ENCODE data around the gene HIPK4.

HIPK4 gene

GRCh38 chr19:40362160-40362559 is 27.8 kb downstream of the HIPK4 start:
- H3K4me1 ChIP-seq (ENCODE audit: insufficient read depth, low read length), result peaks cover 19% of the 10 kb centered on the region
- no peaks in the 10 kb centered on the region for H3K36me3 ChIP-seq (ENCODE audit: insufficient read depth, low read length)
- no peak overlapping the region for H2AFZ ChIP-seq (ENCODE audit: low read depth, low read length)
- H3K9me3 ChIP-seq (ENCODE audit: low read length), result no peaks in the 10 kb centered on the region
- H3K27me3 ChIP-seq (ENCODE audit: insufficient read depth, low read length), result no peaks in the 10 kb centered on the region
- no peak overlapping the region for H3K4me3 ChIP-seq (ENCODE audit: low read length)

- H3K27me3 ChIP-seq (ENCODE audit: insufficient read depth, low read length), result no peaks in the 10 kb centered on the region
- no peaks in the 10 kb centered on the region for H3K36me3 ChIP-seq (ENCODE audit: insufficient read depth, low read length)
- peaks cover 5% of the 10 kb centered on the region for H3K4me1 ChIP-seq (ENCODE audit: insufficient read depth, low read length)
- H2AFZ ChIP-seq (ENCODE audit: low read depth, low read length), result no peak overlapping the region
- H3K4me3 ChIP-seq (ENCODE audit: low read length), result no peak overlapping the region
- no peaks in the 10 kb centered on the region for H3K9me3 ChIP-seq (ENCODE audit: low read length)
These were observed 29.2 kb downstream of the HIPK4 start for GRCh38 chr19:40360708-40361241.

GRCh38 chr19:40360020-40360707 is 29.8 kb downstream of the HIPK4 start:
- Histone ChIP-seq H3K36me3 (ENCODE audit: insufficient read depth, low read length) (no peaks in the 10 kb centered on the region), H3K4me3 (ENCODE audit: low read length) (no peak overlapping the region), H2AFZ (ENCODE audit: low read depth, low read length) (no peak overlapping the region), H3K27me3 (ENCODE audit: insufficient read depth, low read length) (no peaks in the 10 kb centered on the region), H3K9me3 (ENCODE audit: low read length) (no peaks in the 10 kb centered on the region), H3K4me1 (ENCODE audit: insufficient read depth, low read length) (peaks cover 1% of the 10 kb centered on the region)

- Histone ChIP-seq H3K9me3 (ENCODE audit: low read length) (no peaks in the 10 kb centered on the region), H3K36me3 (ENCODE audit: insufficient read depth, low read length) (no peaks in the 10 kb centered on the region), H3K4me1 (ENCODE audit: insufficient read depth, low read length) (no peaks in the 10 kb centered on the region), H3K27me3 (ENCODE audit: insufficient read depth, low read length) (no peaks in the 10 kb centered on the region), H2AFZ (ENCODE audit: low read depth, low read length) (no peak overlapping the region), H3K4me3 (ENCODE audit: low read length) (no peak overlapping the region)
These were observed 31.2 kb downstream of the HIPK4 start for GRCh38 chr19:40358773-40359172.

GRCh38 chr19:40357640-40358039 is 32.3 kb downstream of the HIPK4 start:
- no peaks in the 10 kb centered on the region for H3K27me3 ChIP-seq (ENCODE audit: insufficient read depth, low read length)
- H3K4me1 ChIP-seq (ENCODE audit: insufficient read depth, low read length), result no peaks in the 10 kb centered on the region
- no peaks in the 10 kb centered on the region for H3K36me3 ChIP-seq (ENCODE audit: insufficient read depth, low read length)
- H3K9me3 ChIP-seq (ENCODE audit: low read length), result no peaks in the 10 kb centered on the region
- H3K4me3 ChIP-seq (ENCODE audit: low read length), result no peak overlapping the region
- H2AFZ ChIP-seq (ENCODE audit: low read depth, low read length), result no peak overlapping the region

GRCh38 chr19:40356681-40357595 is 33.0 kb downstream of the HIPK4 start:
- Histone ChIP-seq H3K36me3 (ENCODE audit: insufficient read depth, low read length) (no peaks in the 10 kb centered on the region), H3K9me3 (ENCODE audit: low read length) (no peaks in the 10 kb centered on the region), H3K4me1 (ENCODE audit: insufficient read depth, low read length) (no peaks in the 10 kb centered on the region), H2AFZ (ENCODE audit: low read depth, low read length) (no peak overlapping the region), H3K4me3 (ENCODE audit: low read length) (no peak overlapping the region), H3K27me3 (ENCODE audit: insufficient read depth, low read length) (no peaks in the 10 kb centered on the region)

GRCh38 chr19:40355975-40356680 is 33.9 kb downstream of the HIPK4 start:
- H3K4me3 ChIP-seq (ENCODE audit: low read length), result no peak overlapping the region
- no peaks in the 10 kb centered on the region for H3K9me3 ChIP-seq (ENCODE audit: low read length)
- H2AFZ ChIP-seq (ENCODE audit: low read depth, low read length), result no peak overlapping the region
- no peaks in the 10 kb centered on the region for H3K27me3 ChIP-seq (ENCODE audit: insufficient read depth, low read length)
- H3K4me1 ChIP-seq (ENCODE audit: insufficient read depth, low read length), result no peaks in the 10 kb centered on the region
- no peaks in the 10 kb centered on the region for H3K36me3 ChIP-seq (ENCODE audit: insufficient read depth, low read length)

GRCh38 chr19:40348961-40349507 is 40.9 kb downstream of the HIPK4 start:
- peak overlapping the region; percentile 74 for H3K4me3 ChIP-seq (ENCODE audit: low read length)
- peaks cover 11% of the 10 kb centered on the region for H3K4me1 ChIP-seq (ENCODE audit: insufficient read depth, low read length)
- H3K36me3 ChIP-seq (ENCODE audit: insufficient read depth, low read length), result no peaks in the 10 kb centered on the region
- H2AFZ ChIP-seq (ENCODE audit: low read depth, low read length), result peak overlapping the region; percentile 0
- no peaks in the 10 kb centered on the region for H3K27me3 ChIP-seq (ENCODE audit: insufficient read depth, low read length)
- H3K9me3 ChIP-seq (ENCODE audit: low read length), result no peaks in the 10 kb centered on the region

- peak within 1 kb of the TSS; percentile 52 for H2AFZ ChIP-seq (ENCODE audit: low read depth, low read length)
- peaks cover under 1% of the 10 kb centered on the region for H3K36me3 ChIP-seq (ENCODE audit: insufficient read depth, low read length)
- H3K9me3 ChIP-seq (ENCODE audit: low read length), result no peaks in the 10 kb centered on the region
- no peaks in the 10 kb centered on the region for H3K27me3 ChIP-seq (ENCODE audit: insufficient read depth, low read length)
- H3K4me1 ChIP-seq (ENCODE audit: insufficient read depth, low read length), result peaks cover 11% of the 10 kb centered on the region
- H3K4me3 ChIP-seq (ENCODE audit: low read length), result peak within 1 kb of the TSS; percentile 74
These were observed 41.7 kb downstream of the HIPK4 start, which contains the start of the genes C19orf47 and PLD3 for GRCh38 chr19:40348125-40348913. TSS of gene C19orf47 (minus strand) at chr19:40348397. CDS start at chr19:40341857, 6,540 bp downstream. TSS of gene PLD3 (plus strand) at chr19:40348695. CDS start at chr19:40366484, 17,789 bp downstream.

GRCh38 chr19:40344422-40344821 is 45.6 kb downstream of the HIPK4 start:
- H3K4me3 ChIP-seq (ENCODE audit: low read length), result no peak overlapping the region
- peaks cover 11% of the 10 kb centered on the region for H3K4me1 ChIP-seq (ENCODE audit: insufficient read depth, low read length)
- H3K36me3 ChIP-seq (ENCODE audit: insufficient read depth, low read length), result peaks cover 8% of the 10 kb centered on the region
- no peaks in the 10 kb centered on the region for H3K27me3 ChIP-seq (ENCODE audit: insufficient read depth, low read length)
- no peak overlapping the region for H2AFZ ChIP-seq (ENCODE audit: low read depth, low read length)
- no peaks in the 10 kb centered on the region for H3K9me3 ChIP-seq (ENCODE audit: low read length)

- Histone ChIP-seq H3K4me3 (ENCODE audit: low read length) (no peak overlapping the region), H3K4me1 (ENCODE audit: insufficient read depth, low read length) (peaks cover 5% of the 10 kb centered on the region), H3K36me3 (ENCODE audit: insufficient read depth, low read length) (peaks cover 10% of the 10 kb centered on the region), H3K27me3 (ENCODE audit: insufficient read depth, low read length) (no peaks in the 10 kb centered on the region), H2AFZ (ENCODE audit: low read depth, low read length) (no peak overlapping the region), H3K9me3 (ENCODE audit: low read length) (no peaks in the 10 kb centered on the region)
These were observed 47.2 kb downstream of the HIPK4 start for GRCh38 chr19:40342644-40343311.

Data from neuron (in vitro differentiated cells).